ENCODE data around the gene VPS26B.

DNA sequence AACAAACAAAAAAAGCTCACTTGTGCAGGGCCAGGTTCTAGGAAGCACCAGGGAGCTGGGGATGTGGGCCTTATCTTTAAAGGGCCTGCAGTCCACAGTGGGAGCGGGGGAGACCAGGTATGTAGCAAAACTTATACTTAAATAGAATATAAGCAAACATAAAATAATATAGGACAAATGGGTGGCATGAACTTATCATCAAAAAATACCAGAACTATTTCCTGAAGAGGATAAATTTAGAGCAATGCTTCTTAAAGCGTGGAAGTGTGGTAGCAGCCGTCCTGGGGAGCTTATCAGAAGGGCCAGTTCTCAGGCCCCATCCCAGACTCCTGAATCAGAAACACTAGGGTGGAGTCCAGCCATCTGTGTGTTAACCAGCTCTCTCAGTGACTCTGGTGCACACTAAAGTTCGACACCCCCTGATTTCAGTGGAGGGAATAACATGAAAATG lies 9.3 kb downstream of the VPS26B start:
- TF ChIP-seq, protein P1, sequence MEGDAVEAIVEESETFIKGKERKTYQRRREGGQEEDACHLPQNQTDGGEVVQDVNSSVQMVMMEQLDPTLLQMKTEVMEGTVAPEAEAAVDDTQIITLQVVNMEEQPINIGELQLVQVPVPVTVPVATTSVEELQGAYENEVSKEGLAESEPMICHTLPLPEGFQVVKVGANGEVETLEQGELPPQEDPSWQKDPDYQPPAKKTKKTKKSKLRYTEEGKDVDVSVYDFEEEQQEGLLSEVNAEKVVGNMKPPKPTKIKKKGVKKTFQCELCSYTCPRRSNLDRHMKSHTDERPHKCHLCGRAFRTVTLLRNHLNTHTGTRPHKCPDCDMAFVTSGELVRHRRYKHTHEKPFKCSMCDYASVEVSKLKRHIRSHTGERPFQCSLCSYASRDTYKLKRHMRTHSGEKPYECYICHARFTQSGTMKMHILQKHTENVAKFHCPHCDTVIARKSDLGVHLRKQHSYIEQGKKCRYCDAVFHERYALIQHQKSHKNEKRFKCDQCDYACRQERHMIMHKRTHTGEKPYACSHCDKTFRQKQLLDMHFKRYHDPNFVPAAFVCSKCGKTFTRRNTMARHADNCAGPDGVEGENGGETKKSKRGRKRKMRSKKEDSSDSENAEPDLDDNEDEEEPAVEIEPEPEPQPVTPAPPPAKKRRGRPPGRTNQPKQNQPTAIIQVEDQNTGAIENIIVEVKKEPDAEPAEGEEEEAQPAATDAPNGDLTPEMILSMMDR (IDR thresholded peaks at IDR 0.05), result no peak
- no peak for TF ChIP-seq POLR2A (IDR thresholded peaks at IDR 0.05)
- no peak for TF ChIP-seq EP300 (IDR thresholded peaks at IDR 0.05)
